Measurements from ENCODE around the gene CLEC1B. TPM values are rescaled to one million over a fixed set of nuclear protein-coding genes. Genes with fewer than 3 reads are reported as not detected.
A peak's percentile ranks its signal among the peaks of the same experiment; 100 is the strongest.

CLEC1B gene
- total and polyA plus RNA-seq, 2 of the 4 experiments (the other 2 are of a cell fraction): not detected

GRCh38 chr12:10018386-10018785 lies 19.5 kb upstream of the CLEC1B start:
- dilution Hi-C loops (cut with HindIII; ENCODE audit: low sequenced_read_pairs, unreplicated experiment): no loop called here

More at GRCh38 chr12:10018386-10018785, 19.5 kb upstream of the CLEC1B start:
- peak; percentile 60 for DNase-seq
- Histone ChIP-seq H3K4me3 (ENCODE audit: insufficient read depth, low read depth, low read length) (no peak overlapping the region), H3K14ac (replicated peaks; ENCODE audit: low read depth, low read length) (no peak overlapping the region), H3K56ac (ENCODE audit: extremely low read depth, insufficient read depth, low read length) (no peak overlapping the region), H2AFZ (replicated peaks; ENCODE audit: low read length, poor library complexity) (no peak overlapping the region), H3K36me3 (ENCODE audit: control insufficient read depth, insufficient read depth, low read length) (no peaks in the 10 kb centered on the region), H3K18ac (ENCODE audit: low read depth, low read length) (no peak overlapping the region), H3K27ac (ENCODE audit: insufficient read depth, low read length) (no peak overlapping the region), H3K23ac (ENCODE audit: low read depth, low read length) (no peak overlapping the region), H2AK5ac (ENCODE audit: low read depth, low read length) (no peak overlapping the region), H3K9ac (ENCODE audit: low read depth, low read length) (no peak overlapping the region), H3K4me1 (ENCODE audit: control insufficient read depth, insufficient read depth, low read length) (peaks cover 2% of the 10 kb centered on the region; the same call in 1 of the 2 replicates), H2AK9ac (replicated peaks; ENCODE audit: low read depth, low read length, poor library complexity) (no peak overlapping the region), H3K79me1 (ENCODE audit: low read depth in 1 of 2, low read length in 2 of 2) (no peaks in the 10 kb centered on the region), H4K91ac (ENCODE audit: insufficient read depth, low read depth, low read length) (no peak overlapping the region), H4K20me1 (ENCODE audit: insufficient read depth, low read length) (no peaks in the 10 kb centered on the region), H3K9me3 (ENCODE audit: control insufficient read depth, insufficient read depth, low read length) (no peaks in the 10 kb centered on the region), H4K5ac (ENCODE audit: low read depth, low read length) (no peak overlapping the region), H2BK5ac (ENCODE audit: low read depth, low read length, poor library complexity, severe bottlenecking) (no peak overlapping the region), H3K27me3 (ENCODE audit: control insufficient read depth, insufficient read depth, low read length) (no peaks in the 10 kb centered on the region), H4K8ac (ENCODE audit: low read depth in 2 of 2, low read length in 2 of 2) (no peak overlapping the region), H2BK15ac (ENCODE audit: low read depth, low read length) (no peak overlapping the region), H2BK120ac (ENCODE audit: low read depth, low read length) (no peak overlapping the region; the same call in 1 of the 2 replicates), H2BK20ac (ENCODE audit: low read depth, low read length) (no peak overlapping the region), H3K9me1 (ENCODE audit: insufficient read depth, low read length) (no peaks in the 10 kb centered on the region), H3K4me2 (ENCODE audit: low read depth, low read length) (no peak overlapping the region), H3K4ac (ENCODE audit: low read depth, low read length) (no peak overlapping the region)
- in situ Hi-C loops (cut with MboI; ENCODE audit: low sequenced_read_pairs): no loop called here
- no CpG with 5 or more reads among the region's 5 CpGs for WGBS, 2 experiments (ENCODE audit: extremely low coverage in 2 of 2, insufficient read length in 1 of 2)
- intact Hi-C loops (cut with micrococcal nuclease): no loop called here
- POLR2A ChIA-PET (ENCODE audit: unreplicated experiment): no interaction called here
- peak; percentile 60 for ATAC-seq (ENCODE audit: low read depth)
- TF ChIP-seq FOS (IDR thresholded peaks at IDR 0.05; ENCODE audit: low read depth, low read length) (no peak), NFE2L2 (IDR thresholded peaks at IDR 0.05; ENCODE audit: low read depth, low read length) (no peak), CEBPB (IDR thresholded peaks at IDR 0.05; ENCODE audit: low read depth, low read length) (no peak), BHLHE40 (IDR thresholded peaks at IDR 0.05; ENCODE audit: low read depth, low read length) (no peak), MAFK (IDR thresholded peaks at IDR 0.05; ENCODE audit: low read depth, low read length) (no peak), RAD21 (IDR thresholded peaks at IDR 0.05; ENCODE audit: low read length) (no peak), MXI1 (IDR thresholded peaks at IDR 0.05; ENCODE audit: borderline replicate concordance, low read depth, low read length) (no peak), SMC3 (IDR thresholded peaks at IDR 0.05; ENCODE audit: low read depth, low read length) (no peak)
- TF ChIP-seq, protein P1, sequence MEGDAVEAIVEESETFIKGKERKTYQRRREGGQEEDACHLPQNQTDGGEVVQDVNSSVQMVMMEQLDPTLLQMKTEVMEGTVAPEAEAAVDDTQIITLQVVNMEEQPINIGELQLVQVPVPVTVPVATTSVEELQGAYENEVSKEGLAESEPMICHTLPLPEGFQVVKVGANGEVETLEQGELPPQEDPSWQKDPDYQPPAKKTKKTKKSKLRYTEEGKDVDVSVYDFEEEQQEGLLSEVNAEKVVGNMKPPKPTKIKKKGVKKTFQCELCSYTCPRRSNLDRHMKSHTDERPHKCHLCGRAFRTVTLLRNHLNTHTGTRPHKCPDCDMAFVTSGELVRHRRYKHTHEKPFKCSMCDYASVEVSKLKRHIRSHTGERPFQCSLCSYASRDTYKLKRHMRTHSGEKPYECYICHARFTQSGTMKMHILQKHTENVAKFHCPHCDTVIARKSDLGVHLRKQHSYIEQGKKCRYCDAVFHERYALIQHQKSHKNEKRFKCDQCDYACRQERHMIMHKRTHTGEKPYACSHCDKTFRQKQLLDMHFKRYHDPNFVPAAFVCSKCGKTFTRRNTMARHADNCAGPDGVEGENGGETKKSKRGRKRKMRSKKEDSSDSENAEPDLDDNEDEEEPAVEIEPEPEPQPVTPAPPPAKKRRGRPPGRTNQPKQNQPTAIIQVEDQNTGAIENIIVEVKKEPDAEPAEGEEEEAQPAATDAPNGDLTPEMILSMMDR (conservative IDR thresholded peaks at IDR 0.05; ENCODE audit: low read depth, low read length): no peak
- CTCF ChIA-PET: interaction anchor here (0.7 to 2.9 kb wide), 3 partner anchors 8 to 268 kb away, joined by 3 to 17 read pairs (median 3); partner anchors contain the start of gene CLEC12B
- no TSS peak for BruUV-seq (replicated peaks)
